Stomach (tissue), 4 donors: ENCODE results near the gene RSU1.

ENCODE experiments used
- CTCF ChIP-seq, 7 experiments: fragments of 450-650 bp in 4 of 7; fragments of 200-600 bp in 3 of 7; sonication (generic) in 3 of 7; IDR thresholded peaks; one replicate each; pipeline ENCODE4 v1.5.1; 2016 to 2019; ENCODE audit warnings: antibody characterized with exemption in 7 of 7, control low read depth in 2 of 7, mild to moderate bottlenecking in 1 of 7
- EP300 ChIP-seq: sonication (generic); formaldehyde crosslinking; IDR thresholded peaks from one replicate; pipeline ENCODE4 v1.6.1; 2017; ENCODE audit warnings: antibody characterized with exemption
- POLR2A ChIP-seq, 4 donors: fragments of 450-650 bp; IDR thresholded peaks; one replicate each; pipeline ENCODE4 v1.6.1; 2016; ENCODE audit warnings: antibody characterized with exemption in 4 of 4, control low read depth in 2 of 4, mild to moderate bottlenecking in 1 of 4, moderate library complexity in 1 of 4

GRCh38 chr10:16835228-16835627, 18.0 kb upstream of the RSU1 start:
- TF ChIP-seq POLR2A (IDR thresholded peaks at IDR 0.05) (no peak), CTCF (IDR thresholded peaks at IDR 0.05) (no peak), EP300 (no peak)
